NCI-H1436 (cell line): ENCODE results near the gene WASHC2C.
"Not testable (repeated sequence)": the region's sequence is repeated elsewhere in the genome, so short reads cannot be mapped to it uniquely, and the experiment has no call there.

ENCODE experiments used
- DNase-seq: peaks from one replicate; lab custom pipeline; 2025; lab: John Stamatoyannopoulos, UW

Gene WASHC2C

GRCh38 chr10:45726703-45727420 is at the start of gene WASHC2C:
Gene WASHC2C (plus strand): TSS chr10:45727266. CDS start chr10:45727318, 52 bp downstream.
- peak; percentile 70 for DNase-seq

- not testable (repeated sequence) for DNase-seq
Measured at GRCh38 chr10:45678467-45678866, 48.6 kb upstream of the WASHC2C start.

GRCh38 chr10:45710200-45710796 is 16.8 kb upstream of the WASHC2C start:
- not testable (repeated sequence) for DNase-seq

GRCh38 chr10:45711223-45711622 is 15.8 kb upstream of the WASHC2C start:
- not testable (repeated sequence) for DNase-seq

- not testable (repeated sequence) for DNase-seq
Measured at GRCh38 chr10:45717053-45717452, 10.0 kb upstream of the WASHC2C start.

- not testable (repeated sequence) for DNase-seq
Measured at GRCh38 chr10:45717642-45718041, 9.4 kb upstream of the WASHC2C start.

GRCh38 chr10:45721503-45721902 is 5.6 kb upstream of the WASHC2C start:
- DNase-seq = not testable (repeated sequence)

- not testable (repeated sequence) for DNase-seq
Measured at GRCh38 chr10:45723851-45724250, 3.2 kb upstream of the WASHC2C start.

- DNase-seq = not testable (repeated sequence)
Measured at GRCh38 chr10:45727421-45727965, 427 bp downstream of the WASHC2C start.

GRCh38 chr10:45734449-45734848 is 7.4 kb downstream of the WASHC2C start:
- DNase-seq = not testable (repeated sequence)

- DNase-seq = not testable (repeated sequence)
Measured at GRCh38 chr10:45734867-45735266, 7.8 kb downstream of the WASHC2C start.

GRCh38 chr10:45741559-45741958 is 14.5 kb downstream of the WASHC2C start:
- not testable (repeated sequence) for DNase-seq

GRCh38 chr10:45742014-45742413 is 14.9 kb downstream of the WASHC2C start:
- DNase-seq = not testable (repeated sequence)

- not testable (repeated sequence) for DNase-seq
Measured at GRCh38 chr10:45751141-45751540, 24.1 kb downstream of the WASHC2C start.

- DNase-seq = not testable (repeated sequence)
Measured at GRCh38 chr10:45752210-45752609, 25.1 kb downstream of the WASHC2C start.

- DNase-seq = not testable (repeated sequence)
Measured at GRCh38 chr10:45753979-45754495, 27.0 kb downstream of the WASHC2C start.

GRCh38 chr10:45755083-45755482 is 28.0 kb downstream of the WASHC2C start:
- not testable (repeated sequence) for DNase-seq

- not testable (repeated sequence) for DNase-seq
Measured at GRCh38 chr10:45756065-45756464, 29.0 kb downstream of the WASHC2C start.

GRCh38 chr10:45757661-45758396 is 30.8 kb downstream of the WASHC2C start:
- DNase-seq = not testable (repeated sequence)

- DNase-seq = not testable (repeated sequence)
Measured at GRCh38 chr10:45761622-45762021, 34.6 kb downstream of the WASHC2C start.

GRCh38 chr10:45763037-45763436 is 36.0 kb downstream of the WASHC2C start:
- DNase-seq = not testable (repeated sequence)

- DNase-seq = not testable (repeated sequence)
Measured at GRCh38 chr10:45768334-45768733, 41.3 kb downstream of the WASHC2C start.
